ENCODE results near the gene PUSL1. TPM values are rescaled to one million over a fixed set of nuclear protein-coding genes. Genes with fewer than 3 reads are reported as not detected.

Gene PUSL1
- total RNA-seq, 2 donors from 2014 or later = 21.7 to 23.8 TPM

DNA sequence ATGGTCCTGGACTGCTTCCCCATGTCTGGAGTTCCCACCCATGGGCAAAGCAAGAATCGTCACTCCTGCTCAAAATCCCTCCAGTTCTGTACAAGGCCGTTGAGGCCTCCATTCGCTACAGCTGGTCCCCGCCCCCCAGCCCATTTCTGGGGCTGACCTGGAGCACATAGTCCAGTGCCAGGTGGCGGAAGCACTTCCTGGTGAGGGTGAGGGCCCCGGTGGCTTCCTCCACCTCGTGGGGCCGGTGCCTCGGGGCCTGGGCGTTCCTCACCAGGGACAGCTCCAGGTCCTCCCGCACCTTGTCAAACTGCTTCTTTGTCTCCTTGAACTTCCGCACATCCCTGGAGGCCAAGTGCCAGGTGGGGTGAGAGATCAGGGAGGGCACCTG, 8.1 kb upstream of the PUSL1 start:
- Mint-ChIP-seq H3K9me3 (no peaks in the 10 kb centered on the region), H3K36me3 (ENCODE audit: low read depth) (no peaks in the 10 kb centered on the region), H3K4me1 (peaks cover 2% of the 10 kb centered on the region), H3K27ac (no peak overlapping the region), H3K4me3 (no peak overlapping the region), H3K27me3 (ENCODE audit: insufficient read depth) (no peaks in the 10 kb centered on the region)
- H3K9ac ChIP-seq (ENCODE audit: extremely low read depth, low read length, poor library complexity, severe bottlenecking) = no peak overlapping the region
- no peak for DNase-seq
- no peaks in the 10 kb centered on the region for H3K9me3 ChIP-seq (ENCODE audit: control insufficient read depth, low read length)
- peaks cover 6% of the 10 kb centered on the region for H3K4me1 ChIP-seq (ENCODE audit: control insufficient read depth, insufficient read depth, low read length)
- no peak overlapping the region for H3K27ac ChIP-seq (ENCODE audit: low read depth, low read length)
- TF ChIP-seq, protein P1, sequence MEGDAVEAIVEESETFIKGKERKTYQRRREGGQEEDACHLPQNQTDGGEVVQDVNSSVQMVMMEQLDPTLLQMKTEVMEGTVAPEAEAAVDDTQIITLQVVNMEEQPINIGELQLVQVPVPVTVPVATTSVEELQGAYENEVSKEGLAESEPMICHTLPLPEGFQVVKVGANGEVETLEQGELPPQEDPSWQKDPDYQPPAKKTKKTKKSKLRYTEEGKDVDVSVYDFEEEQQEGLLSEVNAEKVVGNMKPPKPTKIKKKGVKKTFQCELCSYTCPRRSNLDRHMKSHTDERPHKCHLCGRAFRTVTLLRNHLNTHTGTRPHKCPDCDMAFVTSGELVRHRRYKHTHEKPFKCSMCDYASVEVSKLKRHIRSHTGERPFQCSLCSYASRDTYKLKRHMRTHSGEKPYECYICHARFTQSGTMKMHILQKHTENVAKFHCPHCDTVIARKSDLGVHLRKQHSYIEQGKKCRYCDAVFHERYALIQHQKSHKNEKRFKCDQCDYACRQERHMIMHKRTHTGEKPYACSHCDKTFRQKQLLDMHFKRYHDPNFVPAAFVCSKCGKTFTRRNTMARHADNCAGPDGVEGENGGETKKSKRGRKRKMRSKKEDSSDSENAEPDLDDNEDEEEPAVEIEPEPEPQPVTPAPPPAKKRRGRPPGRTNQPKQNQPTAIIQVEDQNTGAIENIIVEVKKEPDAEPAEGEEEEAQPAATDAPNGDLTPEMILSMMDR (conservative IDR thresholded peaks at IDR 0.05) = no peak
- no peaks in the 10 kb centered on the region for H3K36me3 ChIP-seq (ENCODE audit: control insufficient read depth, insufficient read depth, low read length)
- H3K4me3 ChIP-seq (ENCODE audit: low read length) = no peak overlapping the region
- no peaks in the 10 kb centered on the region for H3K27me3 ChIP-seq (ENCODE audit: control insufficient read depth, insufficient read depth, low read length, poor library complexity, severe bottlenecking)
- 93 to 95% methylated on average over 7 to 12 of the region's 12 CpGs for WGBS, 2 experiments (ENCODE audit: insufficient coverage in 1 of 2, insufficient read length in 1 of 2)

DNA sequence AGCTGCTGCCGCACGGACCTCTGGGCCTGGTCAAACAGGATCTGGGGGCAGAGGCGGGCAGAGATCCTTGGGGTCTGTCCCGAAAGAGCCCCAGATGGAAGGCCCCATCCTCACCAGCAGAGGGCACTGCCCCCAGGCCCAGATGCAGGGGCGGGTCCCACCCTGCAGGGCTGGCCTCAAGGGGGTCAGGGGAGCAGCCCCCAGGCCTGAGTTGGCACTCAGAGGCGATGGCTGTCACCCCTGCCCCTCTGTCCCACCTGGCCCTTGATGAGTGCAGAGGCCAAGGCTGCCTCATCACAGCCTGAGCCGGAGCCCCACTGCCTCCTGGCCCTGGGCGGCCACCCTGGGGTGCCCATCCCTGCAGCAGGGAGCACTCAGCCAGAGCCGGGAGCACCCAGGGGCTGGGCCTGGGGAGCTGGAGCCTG, 6.4 kb upstream of the PUSL1 start:
- DNase-seq = peak; percentile 75
- H3K9me3 ChIP-seq (ENCODE audit: control insufficient read depth, low read length) = no peaks in the 10 kb centered on the region
- H3K9ac ChIP-seq (ENCODE audit: extremely low read depth, low read length, poor library complexity, severe bottlenecking) = no peak overlapping the region

DNA sequence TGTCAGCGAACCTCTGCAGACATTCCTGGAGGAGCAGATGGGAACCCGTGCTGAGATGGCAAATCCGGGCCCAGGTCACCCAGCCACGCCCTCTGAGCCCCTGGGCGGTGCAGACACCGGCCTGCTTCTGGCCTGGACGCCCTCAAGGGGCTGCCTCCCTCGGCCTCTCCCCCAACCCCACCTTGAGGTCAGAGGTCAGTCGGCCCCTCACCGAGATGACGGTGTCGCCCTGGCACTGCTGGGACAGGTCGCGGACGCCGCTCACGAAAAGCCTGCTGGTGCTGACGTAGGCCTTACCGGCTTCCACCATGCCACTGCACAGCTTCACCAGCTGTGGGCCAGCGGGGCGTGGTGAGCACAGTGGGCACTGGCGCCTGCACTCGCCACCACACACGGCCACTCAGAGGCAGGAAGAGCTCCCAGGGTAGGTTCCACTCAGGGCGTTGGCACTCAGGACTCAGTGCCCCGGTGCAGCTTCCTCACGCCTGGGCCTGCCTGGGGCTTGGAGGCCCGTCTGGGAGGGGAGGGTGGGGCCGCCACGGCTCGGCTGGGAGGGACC, 5.4 kb upstream of the PUSL1 start:
- no peaks in the 10 kb centered on the region for H3K36me3 Mint-ChIP-seq (ENCODE audit: low read depth)

More for the DNA sequence above, 6.4 kb upstream of the PUSL1 start:
- H3K9me3 Mint-ChIP-seq = no peaks in the 10 kb centered on the region
- WGBS, 2 experiments (ENCODE audit: insufficient coverage in 1 of 2, insufficient read length in 1 of 2) = 90% methylated on average over 4 to 9 of the region's 9 CpGs
- no peaks in the 10 kb centered on the region for H3K36me3 ChIP-seq (ENCODE audit: control insufficient read depth, insufficient read depth, low read length)
- peaks cover 20% of the 10 kb centered on the region for H3K4me1 ChIP-seq (ENCODE audit: control insufficient read depth, insufficient read depth, low read length)
- no peak overlapping the region for H3K4me3 Mint-ChIP-seq
- no peak overlapping the region for H3K27ac ChIP-seq (ENCODE audit: low read depth, low read length)
- H3K4me1 Mint-ChIP-seq = peaks cover 13% of the 10 kb centered on the region
- H3K36me3 Mint-ChIP-seq (ENCODE audit: low read depth) = no peaks in the 10 kb centered on the region
- H3K27ac Mint-ChIP-seq = no peak overlapping the region
- TF ChIP-seq, protein P1 (conservative IDR thresholded peaks at IDR 0.05) = peak; percentile 82
- H3K4me3 ChIP-seq (ENCODE audit: low read length) = no peak overlapping the region
- no peaks in the 10 kb centered on the region for H3K27me3 ChIP-seq (ENCODE audit: control insufficient read depth, insufficient read depth, low read length, poor library complexity, severe bottlenecking)
- no peaks in the 10 kb centered on the region for H3K27me3 Mint-ChIP-seq (ENCODE audit: insufficient read depth)

More for the DNA sequence above, 5.4 kb upstream of the PUSL1 start:
- no peaks in the 10 kb centered on the region for H3K9me3 ChIP-seq (ENCODE audit: control insufficient read depth, low read length)
- no peak overlapping the region for H3K27ac ChIP-seq (ENCODE audit: low read depth, low read length)
- H3K4me3 Mint-ChIP-seq = no peak overlapping the region
- H3K4me3 ChIP-seq (ENCODE audit: low read length) = no peak overlapping the region
- H3K4me1 ChIP-seq (ENCODE audit: control insufficient read depth, insufficient read depth, low read length) = peaks cover 20% of the 10 kb centered on the region
- no peak overlapping the region for H3K27ac Mint-ChIP-seq
- TF ChIP-seq, protein P1 (conservative IDR thresholded peaks at IDR 0.05) = no peak
- 91 to 94% methylated on average over 18 to 31 of the region's 31 CpGs for WGBS, 2 experiments (ENCODE audit: insufficient coverage in 1 of 2, insufficient read length in 1 of 2)
- no peak overlapping the region for H3K9ac ChIP-seq (ENCODE audit: extremely low read depth, low read length, poor library complexity, severe bottlenecking)
- DNase-seq = no peak
- peaks cover 15% of the 10 kb centered on the region for H3K4me1 Mint-ChIP-seq
- no peaks in the 10 kb centered on the region for H3K27me3 Mint-ChIP-seq (ENCODE audit: insufficient read depth)
- no peaks in the 10 kb centered on the region for H3K9me3 Mint-ChIP-seq
- no peaks in the 10 kb centered on the region for H3K36me3 ChIP-seq (ENCODE audit: control insufficient read depth, insufficient read depth, low read length)
- no peaks in the 10 kb centered on the region for H3K27me3 ChIP-seq (ENCODE audit: control insufficient read depth, insufficient read depth, low read length, poor library complexity, severe bottlenecking)
